Measurements from ENCODE around the gene SH3GL2. TPM values are rescaled to one million over a fixed set of nuclear protein-coding genes. Genes with fewer than 3 reads are reported as not detected.

Gene SH3GL2
- total and polyA plus RNA-seq, 11 donors: 1.3 to 20.9 (median 5.0) TPM

GRCh38 chr9:17824191-17824590 lies 245.3 kb downstream of the SH3GL2 start:
- DNase-seq: no peak
- TF ChIP-seq POLR2A (IDR thresholded peaks at IDR 0.05) (no peak), CTCF (IDR thresholded peaks at IDR 0.05) (peak in 5 of 12 donors; percentile 13 to 30 (median 14))
- Histone ChIP-seq H3K27ac (peak overlapping the region in 5 of 12 donors; percentile 7 to 68 (median 46)), H3K27me3 (no peaks in the 10 kb centered on the region), H3K36me3 (no peaks in the 10 kb centered on the region), H3K4me3 (no peak overlapping the region), H3K9me3 (peaks cover 0 to 9% (median 0%) of the 10 kb centered on the region in 12 donors), H3K4me1 (peaks cover 0 to 18% (median 10%) of the 10 kb centered on the region in 12 donors)
- intact Hi-C loops (cut with DNase I): loop anchor here in 2 of 10 donors (10.0 kb wide), 2 partner anchors 141 to 1201 kb away; no protein-coding TSS in a partner anchor
- whole genome bisulfite sequencing, 4 donors: 2 to 8% (median 5%) methylated on average over 1 of the region's 1 CpG
- ATAC-seq: peak in 3 of 4 donors; percentile 51 to 83 (median 61)

GRCh38 chr9:17824616-17825264 lies 245.9 kb downstream of the SH3GL2 start:
- intact Hi-C loops (cut with DNase I): loop anchor here in 2 of 10 donors (10.0 kb wide), 2 partner anchors 140 to 1200 kb away; no protein-coding TSS in a partner anchor
- H3K9me3 ChIP-seq: peaks cover 0 to 9% (median 0%) of the 10 kb centered on the region in 12 donors
- 0 to 2% (median 1%) methylated on average over 1 of the region's 1 CpG for WGBS, 4 donors
- no peaks in the 10 kb centered on the region for H3K36me3 ChIP-seq
- H3K27ac ChIP-seq: peak overlapping the region in 5 of 12 donors; percentile 31 to 68 (median 46)
- H3K27me3 ChIP-seq: no peaks in the 10 kb centered on the region
- no peak for DNase-seq
- H3K4me3 ChIP-seq: no peak overlapping the region
- TF ChIP-seq CTCF (IDR thresholded peaks at IDR 0.05): no peak
- TF ChIP-seq POLR2A (IDR thresholded peaks at IDR 0.05): no peak
- ATAC-seq: peak; percentile 58 to 82 (median 76)
- H3K4me1 ChIP-seq: peaks cover 0 to 18% (median 10%) of the 10 kb centered on the region in 12 donors

GRCh38 chr9:17825265-17825659 lies 246.4 kb downstream of the SH3GL2 start:
- Histone ChIP-seq H3K4me3 (no peak overlapping the region), H3K27ac (peak overlapping the region in 5 of 12 donors; percentile 31 to 68 (median 46)), H3K9me3 (peaks cover 0 to 6% (median 0%) of the 10 kb centered on the region in 12 donors), H3K4me1 (peaks cover 0 to 18% (median 10%) of the 10 kb centered on the region in 12 donors), H3K27me3 (no peaks in the 10 kb centered on the region), H3K36me3 (no peaks in the 10 kb centered on the region)
- WGBS, 4 donors: 93 to 95% (median 94%) methylated on average over 1 of the region's 1 CpG
- intact Hi-C loops (cut with DNase I): loop anchor here in 2 of 10 donors (10.0 kb wide), 2 partner anchors 140 to 1200 kb away; no protein-coding TSS in a partner anchor
- TF ChIP-seq CTCF (IDR thresholded peaks at IDR 0.05): no peak
- TF ChIP-seq POLR2A (IDR thresholded peaks at IDR 0.05): no peak
- peak in 1 of 4 donors; percentile 25 for ATAC-seq
- no peak for DNase-seq

- no peak overlapping the region for H3K27ac ChIP-seq
- no peaks in the 10 kb centered on the region for H3K9me3 ChIP-seq
- intact Hi-C loops (cut with DNase I): loop anchor here in 2 of 10 donors (10.0 kb wide), 2 partner anchors 136 to 1196 kb away; no protein-coding TSS in a partner anchor
- TF ChIP-seq POLR2A (IDR thresholded peaks at IDR 0.05): no peak
- no peak for TF ChIP-seq CTCF (IDR thresholded peaks at IDR 0.05)
- H3K27me3 ChIP-seq: no peaks in the 10 kb centered on the region
- peaks cover 0 to 15% (median 8%) of the 10 kb centered on the region in 12 donors for H3K4me1 ChIP-seq
- DNase-seq (no peak), ATAC-seq (no peak)
- no peaks in the 10 kb centered on the region for H3K36me3 ChIP-seq
- no peak overlapping the region for H3K4me3 ChIP-seq
Observed at GRCh38 chr9:17829064-17829463, 250.2 kb downstream of the SH3GL2 start.

All from heart left ventricle (tissue), 16 donors.